Stomach (tissue), 4 donors: ENCODE results near the gene STK38L.
A peak's percentile ranks its signal among the peaks of the same experiment; 100 is the strongest.

Experiments used
- POLR2A ChIP-seq, 4 donors: fragments of 450-650 bp; IDR thresholded peaks; one replicate each; pipeline ENCODE4 v1.6.1; 2016; ENCODE audit warnings: antibody characterized with exemption in 4 of 4, control low read depth in 2 of 4, mild to moderate bottlenecking in 1 of 4, moderate library complexity in 1 of 4
- POLR2AphosphoS5 ChIP-seq, 3 donors: sonication (generic); formaldehyde crosslinking; IDR thresholded peaks; one replicate each; pipeline ENCODE4 v1.6.1; 2016; ENCODE audit warnings: antibody characterized with exemption in 3 of 3
- TF ChIP-seq, protein P1 (sequence below), 7 experiments: fragments of 450-650 bp in 4 of 7; fragments of 200-600 bp in 3 of 7; sonication (generic) in 3 of 7; IDR thresholded peaks; one replicate each; pipeline ENCODE4 v1.5.1; 2016 to 2019; ENCODE audit warnings: antibody characterized with exemption in 7 of 7, control low read depth in 2 of 7, mild to moderate bottlenecking in 1 of 7

DNA sequence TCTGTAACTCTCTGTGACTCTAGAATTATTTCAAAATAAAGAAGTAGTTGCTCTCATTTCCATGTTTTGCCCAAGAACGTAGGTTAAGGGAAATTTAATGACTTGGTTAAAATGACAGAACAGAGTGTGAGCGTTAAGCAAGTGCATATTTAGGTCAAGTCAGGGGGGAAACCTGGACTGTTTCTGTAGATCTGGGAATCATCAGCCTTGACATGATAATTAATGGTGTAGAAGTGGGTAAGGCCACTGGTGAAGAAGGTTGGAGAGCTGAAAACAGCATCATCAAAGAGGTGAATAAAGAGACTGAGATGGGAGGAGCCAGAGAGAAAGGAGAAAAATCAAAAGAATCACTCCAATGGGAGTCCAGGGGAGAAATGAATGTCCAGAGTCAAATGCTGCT lies 49.4 kb upstream of the STK38L start:
- TF ChIP-seq, protein P1, sequence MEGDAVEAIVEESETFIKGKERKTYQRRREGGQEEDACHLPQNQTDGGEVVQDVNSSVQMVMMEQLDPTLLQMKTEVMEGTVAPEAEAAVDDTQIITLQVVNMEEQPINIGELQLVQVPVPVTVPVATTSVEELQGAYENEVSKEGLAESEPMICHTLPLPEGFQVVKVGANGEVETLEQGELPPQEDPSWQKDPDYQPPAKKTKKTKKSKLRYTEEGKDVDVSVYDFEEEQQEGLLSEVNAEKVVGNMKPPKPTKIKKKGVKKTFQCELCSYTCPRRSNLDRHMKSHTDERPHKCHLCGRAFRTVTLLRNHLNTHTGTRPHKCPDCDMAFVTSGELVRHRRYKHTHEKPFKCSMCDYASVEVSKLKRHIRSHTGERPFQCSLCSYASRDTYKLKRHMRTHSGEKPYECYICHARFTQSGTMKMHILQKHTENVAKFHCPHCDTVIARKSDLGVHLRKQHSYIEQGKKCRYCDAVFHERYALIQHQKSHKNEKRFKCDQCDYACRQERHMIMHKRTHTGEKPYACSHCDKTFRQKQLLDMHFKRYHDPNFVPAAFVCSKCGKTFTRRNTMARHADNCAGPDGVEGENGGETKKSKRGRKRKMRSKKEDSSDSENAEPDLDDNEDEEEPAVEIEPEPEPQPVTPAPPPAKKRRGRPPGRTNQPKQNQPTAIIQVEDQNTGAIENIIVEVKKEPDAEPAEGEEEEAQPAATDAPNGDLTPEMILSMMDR (IDR thresholded peaks at IDR 0.05): no peak
- TF ChIP-seq POLR2A (IDR thresholded peaks at IDR 0.05) (no peak), POLR2AphosphoS5 (IDR thresholded peaks at IDR 0.05) (peak in 2 of 3 donors; percentile 18 to 73)
